Measurements from ENCODE around the gene CDR2L. TPM values are rescaled to one million over a fixed set of nuclear protein-coding genes. Genes with fewer than 3 reads are reported as not detected.
"Not testable (repeated sequence)": the region's sequence is repeated elsewhere in the genome, so short reads cannot be mapped to it uniquely, and the experiment has no call there.

Gene CDR2L
- total RNA-seq, 8 experiments from 2014 or later = 8.1 to 18.0 (median 13.6) TPM

- Histone ChIP-seq H3K4me1 (replicated peaks in 1 of 2) (no peaks in the 10 kb centered on the region), H3K4me3 (no peak overlapping the region), H3K27ac (no peak overlapping the region)
- WGBS, 10 experiments = 38 to 100% (median 92%) methylated on average over 1 to 5 of the region's 5 CpGs
- peak in 1 of 8 experiments; percentile 29 for ATAC-seq (replicated peaks in 6 of 8)
- in situ Hi-C loops (cut with MboI; ENCODE audit: low pct_unique_long_range_greater_than_20kb in 2 of 9, low sequenced_read_pairs in 9 of 9, unreplicated experiment in 9 of 9) = no loop called here
Observed at GRCh38 chr17:74995847-74996246, 8.4 kb downstream of the CDR2L start.

- Histone ChIP-seq H3K4me3 (no peak overlapping the region), H3K4me1 (replicated peaks in 1 of 2) (no peaks in the 10 kb centered on the region), H3K27ac (no peak overlapping the region)
- ATAC-seq (replicated peaks in 6 of 8) = no peak
- WGBS, 10 experiments = 33 to 100% (median 93%) methylated on average over 1 to 3 of the region's 6 CpGs; no CpG with 5 or more reads in 3 of the 10 experiments
- in situ Hi-C loops (cut with MboI; ENCODE audit: low pct_unique_long_range_greater_than_20kb in 2 of 9, low sequenced_read_pairs in 9 of 9, unreplicated experiment in 9 of 9) = no loop called here
Observed at GRCh38 chr17:74998783-74999182, 11.4 kb downstream of the CDR2L start.

GRCh38 chr17:74999523-74999922, 12.1 kb downstream of the CDR2L start:
- 20 to 100% (median 76%) methylated on average over 1 to 3 of the region's 4 CpGs; no CpG with 5 or more reads in 4 of the 10 experiments for WGBS, 10 experiments
- no peak overlapping the region for H3K27ac ChIP-seq
- in situ Hi-C loops (cut with MboI; ENCODE audit: low pct_unique_long_range_greater_than_20kb in 2 of 9, low sequenced_read_pairs in 9 of 9, unreplicated experiment in 9 of 9) = no loop called here
- H3K4me3 ChIP-seq = no peak overlapping the region
- H3K4me1 ChIP-seq (replicated peaks in 1 of 2) = no peaks in the 10 kb centered on the region
- ATAC-seq (replicated peaks in 6 of 8) = no peak

- Histone ChIP-seq H3K27ac (no peak overlapping the region), H3K4me3 (no peak overlapping the region), H3K4me1 (replicated peaks in 1 of 2) (no peaks in the 10 kb centered on the region)
- peak in 2 of 8 experiments; percentile 4 to 13 for ATAC-seq (replicated peaks in 6 of 8)
- in situ Hi-C loops (cut with MboI; ENCODE audit: low pct_unique_long_range_greater_than_20kb in 2 of 9, low sequenced_read_pairs in 9 of 9, unreplicated experiment in 9 of 9) = no loop called here
- 57 to 100% (median 90%) methylated on average over 1 to 3 of the region's 15 CpGs; no CpG with 5 or more reads in 4 of the 10 experiments for WGBS, 10 experiments
Observed at GRCh38 chr17:75001915-75002843, 14.7 kb downstream of the CDR2L start.

GRCh38 chr17:75003070-75003956, 15.9 kb downstream of the CDR2L start:
- Histone ChIP-seq H3K4me3 (no peak overlapping the region), H3K27ac (no peak overlapping the region), H3K4me1 (replicated peaks in 1 of 2) (no peaks in the 10 kb centered on the region)
- 80 to 100% (median 94%) methylated on average over 2 to 15 of the region's 76 CpGs; no CpG with 5 or more reads in 3 of the 10 experiments for WGBS, 10 experiments
- peak in 5 of 8 experiments; percentile 25 to 40 (median 33) for ATAC-seq (replicated peaks in 6 of 8)
- in situ Hi-C loops (cut with MboI; ENCODE audit: low pct_unique_long_range_greater_than_20kb in 2 of 9, low sequenced_read_pairs in 9 of 9, unreplicated experiment in 9 of 9) = no loop called here

GRCh38 chr17:75003957-75004355, 16.5 kb downstream of the CDR2L start:
- ATAC-seq (replicated peaks in 6 of 8) = peak in 2 of 8 experiments; percentile 4 to 10
- in situ Hi-C loops (cut with MboI; ENCODE audit: low pct_unique_long_range_greater_than_20kb in 2 of 9, low sequenced_read_pairs in 9 of 9, unreplicated experiment in 9 of 9) = no loop called here
- 60 to 100% (median 96%) methylated on average over 1 to 11 of the region's 19 CpGs; no CpG with 5 or more reads in 6 of the 10 experiments for WGBS, 10 experiments
- no peak overlapping the region for H3K27ac ChIP-seq
- H3K4me3 ChIP-seq = no peak overlapping the region
- H3K4me1 ChIP-seq (replicated peaks in 1 of 2) = no peaks in the 10 kb centered on the region

- Histone ChIP-seq H3K4me3 (no peak overlapping the region), H3K27ac (no peak overlapping the region), H3K4me1 (replicated peaks in 1 of 2) (no peaks in the 10 kb centered on the region)
- WGBS, 10 experiments = 100% methylated on average over 2 of the region's 3 CpGs; no CpG with 5 or more reads in 9 of the 10 experiments
- in situ Hi-C loops (cut with MboI; ENCODE audit: low pct_unique_long_range_greater_than_20kb in 2 of 9, low sequenced_read_pairs in 9 of 9, unreplicated experiment in 9 of 9) = no loop called here
- no peak for ATAC-seq (replicated peaks in 6 of 8)
Observed at GRCh38 chr17:75004371-75004770, 16.9 kb downstream of the CDR2L start.

GRCh38 chr17:75005291-75005690, 17.9 kb downstream of the CDR2L start:
- in situ Hi-C loops (cut with MboI; ENCODE audit: low pct_unique_long_range_greater_than_20kb in 2 of 9, low sequenced_read_pairs in 9 of 9, unreplicated experiment in 9 of 9) = no loop called here
- no peak overlapping the region for H3K4me3 ChIP-seq
- no peaks in the 10 kb centered on the region for H3K4me1 ChIP-seq (replicated peaks in 1 of 2)
- 66 to 100% methylated on average over 1 to 3 of the region's 8 CpGs; no CpG with 5 or more reads in 8 of the 10 experiments for WGBS, 10 experiments
- no peak overlapping the region for H3K27ac ChIP-seq
- ATAC-seq (replicated peaks in 6 of 8) = no peak

GRCh38 chr17:75006084-75006483, 18.7 kb downstream of the CDR2L start:
- H3K4me1 ChIP-seq (replicated peaks in 1 of 2); in situ Hi-C loops (cut with MboI; ENCODE audit: low pct_unique_long_range_greater_than_20kb in 2 of 9, low sequenced_read_pairs in 9 of 9, unreplicated experiment in 9 of 9); H3K4me3 ChIP-seq; H3K27ac ChIP-seq; ATAC-seq (replicated peaks in 6 of 8): not testable (repeated sequence)
- 90 to 100% (median 95%) methylated on average over 1 to 6 of the region's 6 CpGs; no CpG with 5 or more reads in 1 of the 10 experiments for WGBS, 10 experiments

GRCh38 chr17:75006653-75007052, 19.2 kb downstream of the CDR2L start:
- peaks cover 2 to 9% of the 10 kb centered on the region in 2 donors for H3K4me1 ChIP-seq (replicated peaks in 1 of 2)
- H3K4me3 ChIP-seq = no peak overlapping the region
- no peak overlapping the region for H3K27ac ChIP-seq
- in situ Hi-C loops (cut with MboI; ENCODE audit: low pct_unique_long_range_greater_than_20kb in 2 of 9, low sequenced_read_pairs in 9 of 9, unreplicated experiment in 9 of 9) = no loop called here
- no peak for ATAC-seq (replicated peaks in 6 of 8)
- 96 to 100% (median 100%) methylated on average over 2 to 5 of the region's 5 CpGs; no CpG with 5 or more reads in 7 of the 10 experiments for WGBS, 10 experiments

- no peak for ATAC-seq (replicated peaks in 6 of 8)
- 80 to 100% (median 100%) methylated on average over 1 to 4 of the region's 6 CpGs; no CpG with 5 or more reads in 4 of the 10 experiments for WGBS, 10 experiments
- Histone ChIP-seq H3K4me1 (replicated peaks in 1 of 2) (peaks cover 7 to 14% of the 10 kb centered on the region in 2 donors), H3K27ac (no peak overlapping the region), H3K4me3 (no peak overlapping the region)
- in situ Hi-C loops (cut with MboI; ENCODE audit: low pct_unique_long_range_greater_than_20kb in 2 of 9, low sequenced_read_pairs in 9 of 9, unreplicated experiment in 9 of 9) = no loop called here
Observed at GRCh38 chr17:75008373-75008772, 20.9 kb downstream of the CDR2L start.

GRCh38 chr17:75009139-75009724, 21.8 kb downstream of the CDR2L start:
- Histone ChIP-seq H3K27ac (no peak overlapping the region), H3K4me3 (no peak overlapping the region), H3K4me1 (replicated peaks in 1 of 2) (peaks cover 14 to 21% of the 10 kb centered on the region in 2 donors)
- in situ Hi-C loops (cut with MboI; ENCODE audit: low pct_unique_long_range_greater_than_20kb in 2 of 9, low sequenced_read_pairs in 9 of 9, unreplicated experiment in 9 of 9) = no loop called here
- WGBS, 10 experiments = 38 to 88% (median 66%) methylated on average over 1 to 2 of the region's 2 CpGs; no CpG with 5 or more reads in 4 of the 10 experiments
- ATAC-seq (replicated peaks in 6 of 8) = no peak
